ENCODE data around the gene PITPNM3. TPM values are rescaled to one million over a fixed set of nuclear protein-coding genes. Genes with fewer than 3 reads are reported as not detected.
A peak's percentile ranks its signal among the peaks of the same experiment; 100 is the strongest.

PITPNM3 gene
- total and polyA plus RNA-seq, 2 of the 8 experiments (the other 6 are each of a cell fraction or from before 2014, with no cell fraction given), result 1.7 to 3.1 TPM

GRCh38 chr17:6470146-6470718 is 86.1 kb downstream of the PITPNM3 start:
- no peak overlapping the region for H2BK120ac ChIP-seq (replicated peaks; ENCODE audit: low read depth, low read length)
- H3K23me2 ChIP-seq (ENCODE audit: low read depth, low read length), result no peaks in the 10 kb centered on the region
- peaks cover 0 to 12% (median 8%) of the 10 kb centered on the region in 4 experiments; a peak in 4 of 7 replicates for H3K4me1 ChIP-seq (replicated peaks in 1 of 4; ENCODE audit: control insufficient read depth in 3 of 4, insufficient read depth in 4 of 4, low read length in 3 of 4)
- no peak overlapping the region for H4K91ac ChIP-seq (replicated peaks; ENCODE audit: insufficient read length, low read length)
- H3K4ac ChIP-seq (replicated peaks; ENCODE audit: insufficient read length, low read depth, low read length), result no peak overlapping the region
- no peaks in the 10 kb centered on the region for H3K79me2 ChIP-seq (ENCODE audit: control insufficient read depth in 1 of 2, insufficient read depth in 2 of 2, low read length in 2 of 2)
- H2BK20ac ChIP-seq (ENCODE audit: low read length), result no peak overlapping the region
- no peak overlapping the region for H2BK5ac ChIP-seq (ENCODE audit: low read depth, low read length)
- H2BK15ac ChIP-seq (ENCODE audit: low read length), result no peak overlapping the region
- 84% methylated on average over 16 of the region's 24 CpGs; no CpG with 5 or more reads in 1 of the 2 experiments for WGBS, 2 experiments (ENCODE audit: extremely low coverage in 1 of 2, insufficient coverage in 1 of 2, insufficient read length in 1 of 2, insufficient replicate concordance in 2 of 2, low coverage in 1 of 2, low lambda C conversion rate in 2 of 2, missing lambda C conversion rate in 1 of 2)
- H3K56ac ChIP-seq (replicated peaks; ENCODE audit: insufficient read length, low read depth, low read length), result no peak overlapping the region
- no peaks in the 10 kb centered on the region for H3K9me3 ChIP-seq (ENCODE audit: insufficient read depth in 2 of 2, low read depth in 1 of 2, low read length in 1 of 2)
- no peak overlapping the region for H3K27ac ChIP-seq (ENCODE audit: low read depth, low read length)
- H4K20me1 ChIP-seq (replicated peaks in 1 of 2; ENCODE audit: control insufficient read depth in 1 of 2, insufficient read depth in 2 of 2, low read length in 2 of 2), result no peaks in the 10 kb centered on the region
- no peaks in the 10 kb centered on the region for H3K36me3 ChIP-seq (ENCODE audit: control insufficient read depth in 2 of 4, insufficient read depth in 4 of 4, low read length in 3 of 4)
- 0 out of 2 replicates have a peak overlapping the region, but pooled peaks have one; percentile 26 for H2AK5ac ChIP-seq (ENCODE audit: low read depth, low read length)
- H3K4me3 ChIP-seq (ENCODE audit: extremely low read depth in 1 of 4, insufficient read depth in 2 of 4, low read depth in 3 of 4, low read length in 4 of 4), result no peak overlapping the region
- H3K9ac ChIP-seq (replicated peaks in 1 of 4; ENCODE audit: extremely low read depth in 1 of 4, low read depth in 3 of 4, low read length in 3 of 4), result no peak overlapping the region
- POLR2A ChIA-PET (ENCODE audit: partially characterized antibody), result interaction anchor here (0.8 to 1.8 kb wide), 5 partner anchors 8 to 109 kb away, joined by 3 to 7 read pairs (median 3); no protein-coding TSS in a partner anchor
- no peaks in the 10 kb centered on the region for H3K79me1 ChIP-seq (ENCODE audit: low read depth, low read length)
- H2AFZ ChIP-seq (ENCODE audit: low read length), result no peak overlapping the region
- H3K23ac ChIP-seq (ENCODE audit: insufficient read length), result no peak overlapping the region
- H4K5ac ChIP-seq (ENCODE audit: insufficient read length, low read depth, low read length), result no peak overlapping the region
- CTCF ChIA-PET (ENCODE audit: partially characterized antibody), result interaction anchor here (0.6 to 6.4 kb wide), 8 partner anchors 8 to 189 kb away, joined by 3 to 68 read pairs (median 5); no protein-coding TSS in a partner anchor
- no peak overlapping the region; the same call in 1 of the 2 replicates for H3K18ac ChIP-seq (ENCODE audit: extremely low read depth, low read length)
- no peaks in the 10 kb centered on the region for H3K27me3 ChIP-seq (replicated peaks in 1 of 4; ENCODE audit: control insufficient read depth in 3 of 4, extremely low read depth in 1 of 4, insufficient read depth in 3 of 4, low read length in 3 of 4)
- 0 out of 2 replicates have a peak overlapping the region, but pooled peaks have one; percentile 39 for H2BK12ac ChIP-seq (ENCODE audit: low read depth, low read length)
- FAIRE-seq (no peak), DNase-seq (ENCODE audit: low read depth in 1 of 2, low spot score in 2 of 2) (no peak)
- peak overlapping the region; percentile 58 for H4K8ac ChIP-seq (ENCODE audit: extremely low read depth, insufficient read depth, low read length)
- H3K14ac ChIP-seq (ENCODE audit: insufficient read length), result no peak overlapping the region
- H3K4me2 ChIP-seq (ENCODE audit: insufficient read depth in 1 of 2, low read depth in 2 of 2, low read length in 2 of 2), result no peak overlapping the region
- TF ChIP-seq RXRA (IDR thresholded peaks at IDR 0.05; ENCODE audit: insufficient read depth, low read depth, low read length) (no peak), GABPA (IDR thresholded peaks at IDR 0.05; ENCODE audit: borderline replicate concordance, insufficient read depth, low read length) (no peak), CEBPB (IDR thresholded peaks at IDR 0.05; ENCODE audit: low read depth, low read length) (no peak), HDAC6 (IDR thresholded peaks at IDR 0.05; ENCODE audit: low read depth, low read length) (no peak), RAD21 (IDR thresholded peaks at IDR 0.05 in 1 of 2, conservative IDR thresholded peaks at IDR 0.05 in 1 of 2; ENCODE audit: low read depth in 2 of 2, low read length in 2 of 2) (no peak), MAFK (IDR thresholded peaks at IDR 0.05; ENCODE audit: low read depth, low read length) (no peak), MAX (IDR thresholded peaks at IDR 0.05) (no peak), TCF12 (IDR thresholded peaks at IDR 0.05; ENCODE audit: low read depth, low read length) (no peak), SIX5 (IDR thresholded peaks at IDR 0.05; ENCODE audit: low read depth, low read length) (no peak), GTF2F1 (IDR thresholded peaks at IDR 0.05; ENCODE audit: borderline replicate concordance, low read depth, low read length) (no peak), KDM5A (IDR thresholded peaks at IDR 0.05; ENCODE audit: low read length) (no peak), SP4 (IDR thresholded peaks at IDR 0.05; ENCODE audit: low read length) (no peak), POLR2A (IDR thresholded peaks at IDR 0.05; ENCODE audit: control extremely low read depth in 1 of 2, low read depth in 2 of 2, low read length in 2 of 2) (no peak), NANOG (IDR thresholded peaks at IDR 0.05; ENCODE audit: insufficient read depth, low read depth, low read length, poor library complexity, severe bottlenecking) (no peak)
